ENCODE measurements around the gene TET3. TPM values are rescaled to one million over a fixed set of nuclear protein-coding genes. Genes with fewer than 3 reads are reported as not detected.

The TET3 gene
- total RNA-seq, 1 donor from 2014 or later, result 15.9 TPM

DNA sequence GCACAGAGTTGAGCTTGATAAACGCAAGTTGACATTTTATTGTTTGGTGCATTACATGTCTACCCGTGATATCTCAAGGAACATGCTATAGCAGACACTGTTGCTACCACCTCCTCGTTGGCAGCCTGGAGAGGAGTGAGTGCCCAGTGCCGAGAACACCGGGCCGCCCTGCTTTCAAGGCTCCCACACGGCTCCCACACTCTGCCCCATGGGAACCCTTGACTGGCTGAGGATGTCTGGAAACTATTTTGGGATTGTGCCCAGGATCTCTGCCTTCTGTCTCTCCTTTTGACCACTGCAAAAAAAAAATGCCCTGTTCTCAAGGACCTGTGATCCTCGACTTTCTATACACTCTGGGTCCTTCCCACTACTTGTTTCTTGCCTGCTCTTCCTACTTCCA lies 21.1 kb downstream of the TET3 start:
- DNase-seq, result no peak

DNA sequence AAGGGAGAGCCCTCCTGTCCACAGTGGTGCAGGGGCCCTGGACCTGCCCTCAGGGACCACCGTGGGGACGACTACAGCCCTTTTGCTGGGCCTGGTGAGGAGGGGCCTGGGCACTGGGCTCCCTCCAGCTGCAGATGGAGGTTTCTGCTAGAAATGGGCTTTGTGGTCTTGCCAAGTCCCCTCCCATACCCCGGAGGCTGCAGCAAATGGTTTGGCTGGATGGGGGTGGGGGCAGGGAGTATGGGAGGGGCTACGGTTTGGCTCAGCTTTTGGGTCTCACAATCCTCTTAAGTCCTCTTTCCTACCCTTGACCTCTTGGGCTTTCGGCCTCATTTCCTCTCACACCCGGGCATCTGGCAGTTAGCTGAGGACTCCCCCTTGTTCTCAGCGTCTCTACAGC lies 21.7 kb downstream of the TET3 start:
- DNase-seq, result peak; percentile 56

DNA sequence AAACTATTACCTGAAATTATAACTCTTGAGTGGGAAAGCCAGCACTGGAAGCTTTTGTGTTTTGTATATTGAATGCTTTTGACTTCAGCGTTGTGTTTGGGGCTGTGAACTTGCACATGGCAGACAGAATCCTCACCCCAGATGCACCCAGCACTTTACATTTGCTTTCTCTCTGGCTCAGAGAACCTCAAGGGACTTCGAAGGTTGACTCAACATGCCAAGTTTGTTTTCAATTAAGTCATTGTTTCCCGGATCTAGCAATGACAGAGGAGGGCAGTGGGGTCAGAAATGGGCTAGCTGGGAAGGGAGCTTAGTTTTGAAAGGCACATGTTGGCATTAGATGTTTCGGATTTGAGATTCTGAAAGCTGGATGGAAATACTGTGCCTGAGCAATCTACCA lies 22.4 kb downstream of the TET3 start:
- peak; percentile 32 for DNase-seq

DNA sequence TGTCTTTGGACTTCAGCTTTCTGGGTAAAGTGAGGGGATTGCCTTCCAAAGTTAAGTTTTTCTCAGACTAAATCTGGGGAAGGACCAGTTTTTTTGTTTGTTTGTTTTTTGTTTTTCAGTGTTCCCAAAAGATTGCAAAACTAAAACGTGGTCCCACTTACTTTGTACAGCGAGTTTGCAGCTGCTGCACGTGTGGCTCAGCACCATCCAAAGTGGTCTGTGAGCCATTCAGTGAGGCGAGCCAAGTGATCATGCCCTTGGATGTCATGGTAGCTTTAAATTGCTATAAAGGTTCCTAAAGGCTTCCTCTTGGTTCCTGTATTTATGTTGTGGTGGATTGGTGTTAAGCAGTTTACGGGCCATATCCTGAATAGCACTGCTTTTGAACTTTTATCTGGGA lies 23.0 kb downstream of the TET3 start:
- DNase-seq, result no peak

DNA sequence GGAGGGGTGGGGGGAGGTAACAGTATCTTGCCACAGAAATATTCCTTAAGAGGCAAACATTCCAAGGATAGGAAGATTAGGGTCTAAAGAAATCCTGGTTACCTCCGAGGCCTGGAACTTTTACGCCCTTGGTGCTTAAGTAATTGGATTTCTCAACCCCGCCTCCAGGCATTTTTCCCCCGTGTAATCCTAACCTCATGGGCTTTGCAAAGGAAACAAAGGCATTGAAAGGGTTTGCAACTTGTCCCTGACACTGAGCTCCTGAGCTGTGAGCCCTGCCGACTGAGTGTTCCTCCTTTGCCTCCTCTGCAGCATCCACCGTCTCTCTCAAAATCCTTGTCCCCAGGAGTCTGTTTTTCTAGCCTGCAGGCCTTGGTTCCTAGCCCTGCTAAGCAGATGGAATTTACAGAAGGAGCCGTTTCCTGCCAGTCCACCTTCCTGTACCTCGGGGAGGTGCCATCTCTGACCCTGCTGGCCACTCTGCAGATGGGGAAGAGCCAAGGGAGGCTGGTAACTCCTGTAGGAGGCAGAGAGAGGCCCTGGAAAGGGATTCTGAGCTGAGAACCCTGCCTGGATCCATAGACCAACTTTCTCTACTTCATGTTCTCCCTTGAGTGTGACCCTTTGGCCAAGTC lies 24.2 kb downstream of the TET3 start:
- no peak for DNase-seq

DNA sequence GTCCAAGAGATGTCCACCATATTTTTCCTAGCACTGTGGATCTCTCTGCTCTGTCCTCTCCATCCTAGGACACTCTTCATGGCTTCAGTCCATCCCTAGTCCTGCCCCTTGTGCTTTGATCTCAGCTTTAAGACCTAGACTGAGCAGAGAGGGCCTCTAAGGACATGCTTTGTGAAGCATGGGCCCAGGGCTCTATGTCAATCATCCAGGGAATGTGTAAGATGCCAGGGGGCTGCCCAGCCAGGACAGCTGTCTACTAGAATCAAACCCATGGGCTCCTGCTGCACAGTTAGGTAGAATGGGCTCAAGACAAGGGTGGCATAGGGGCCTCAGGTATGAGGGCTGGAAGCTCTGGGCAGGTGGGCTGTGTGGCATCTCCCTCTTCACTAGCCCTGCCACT lies 24.9 kb downstream of the TET3 start:
- no peak for DNase-seq

DNA sequence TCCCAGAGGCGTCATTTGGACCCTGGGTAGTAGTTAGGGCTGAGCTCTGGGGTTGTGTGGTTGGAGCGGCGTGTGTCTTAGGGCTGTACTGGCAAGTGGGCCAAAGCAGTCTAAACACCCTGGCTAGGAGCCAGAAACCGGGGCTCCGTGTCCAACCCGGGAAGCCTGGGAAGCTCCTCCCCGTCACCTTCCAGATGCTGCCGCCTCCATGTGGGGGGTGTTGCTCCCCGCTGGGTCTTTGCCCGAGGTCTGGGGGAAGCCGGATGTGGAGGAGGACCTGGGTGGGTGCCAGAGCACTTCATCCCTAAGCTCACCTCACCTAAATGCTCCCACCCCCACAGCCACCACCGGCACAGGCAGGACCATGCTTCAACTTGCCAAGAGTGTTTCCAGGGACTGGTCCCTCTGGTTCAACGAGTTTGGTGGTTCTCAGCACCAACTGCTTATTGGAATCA lies 25.4 kb downstream of the TET3 start:
- no peak for DNase-seq

DNA sequence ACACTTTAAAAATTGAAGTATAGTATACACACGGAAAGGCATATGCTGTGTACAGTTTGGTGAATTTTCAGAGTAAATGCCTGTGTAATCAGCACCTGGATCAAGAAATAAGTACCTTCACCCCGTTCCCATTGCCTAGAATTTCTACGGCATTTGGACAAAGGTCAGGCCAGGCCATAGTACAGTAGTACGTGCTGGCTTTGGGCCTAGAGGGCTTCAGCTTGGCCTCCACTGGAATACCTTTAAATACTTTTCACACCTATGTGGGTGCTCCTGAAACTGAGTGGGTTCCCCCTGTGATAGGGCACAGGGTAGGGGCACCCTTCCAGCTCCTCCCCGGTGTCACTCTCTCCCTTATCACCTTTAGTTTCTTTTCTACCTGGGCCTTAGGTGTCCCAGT lies 26.5 kb downstream of the TET3 start:
- no peak for DNase-seq

DNA sequence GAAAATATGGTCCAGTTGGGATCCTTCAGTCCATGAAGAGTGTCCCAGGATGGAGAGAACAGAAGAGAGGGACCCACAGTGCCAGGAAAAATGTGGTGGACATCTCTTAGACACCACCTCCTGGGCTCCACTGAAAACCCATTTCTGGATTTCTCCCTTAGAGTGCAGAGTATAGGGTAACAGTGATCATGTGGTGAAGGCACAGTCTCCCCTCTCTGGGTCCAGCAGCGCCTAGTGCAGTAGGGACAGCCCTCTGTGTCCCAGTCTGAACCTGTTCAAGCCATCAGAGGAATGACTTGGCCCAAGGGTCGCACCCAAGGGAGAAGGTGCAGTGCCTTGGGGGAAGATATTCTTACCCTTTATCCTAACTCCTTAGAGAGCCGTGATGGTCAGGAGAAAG lies 30.1 kb downstream of the TET3 start:
- DNase-seq, result no peak

DNA sequence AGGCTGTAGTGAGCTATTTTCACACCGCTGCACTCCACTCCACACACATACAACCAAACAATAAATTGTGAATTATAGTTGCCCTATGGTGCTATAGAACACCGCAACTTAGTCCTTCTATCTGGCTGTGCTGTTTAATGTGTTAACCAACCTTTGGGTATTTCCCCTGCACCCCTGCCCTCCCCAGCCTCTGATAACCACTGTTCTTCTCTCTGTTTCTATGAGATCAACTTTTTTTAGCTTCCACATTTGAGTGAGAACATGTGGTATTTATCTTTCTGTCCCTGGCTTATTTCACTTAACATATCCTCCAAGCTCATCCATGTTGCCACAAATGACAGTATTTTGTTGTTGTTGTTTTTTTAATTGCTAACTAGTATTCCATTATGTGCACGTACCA lies 32.5 kb downstream of the TET3 start:
- DNase-seq, result no peak

DNA sequence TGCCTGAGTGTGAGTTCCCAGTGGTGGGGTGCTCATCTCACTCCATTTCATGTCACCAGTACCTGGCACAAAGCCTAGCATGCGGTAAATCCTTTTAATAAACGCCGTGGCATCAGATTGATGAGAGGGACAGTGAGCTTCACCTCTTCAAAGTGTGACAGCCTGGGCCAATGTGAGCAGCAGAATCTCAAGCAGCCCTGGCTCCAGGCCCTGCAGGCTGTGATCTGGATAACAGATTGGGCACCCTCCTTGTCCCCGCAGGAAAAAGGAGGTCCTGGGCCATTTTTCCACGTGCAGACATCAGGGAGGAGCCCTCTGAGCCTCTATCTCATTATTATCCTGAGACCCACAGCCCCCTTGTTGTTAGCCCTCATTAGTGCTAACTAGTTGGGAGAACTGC lies 34.8 kb downstream of the TET3 start:
- no peak for DNase-seq

DNA sequence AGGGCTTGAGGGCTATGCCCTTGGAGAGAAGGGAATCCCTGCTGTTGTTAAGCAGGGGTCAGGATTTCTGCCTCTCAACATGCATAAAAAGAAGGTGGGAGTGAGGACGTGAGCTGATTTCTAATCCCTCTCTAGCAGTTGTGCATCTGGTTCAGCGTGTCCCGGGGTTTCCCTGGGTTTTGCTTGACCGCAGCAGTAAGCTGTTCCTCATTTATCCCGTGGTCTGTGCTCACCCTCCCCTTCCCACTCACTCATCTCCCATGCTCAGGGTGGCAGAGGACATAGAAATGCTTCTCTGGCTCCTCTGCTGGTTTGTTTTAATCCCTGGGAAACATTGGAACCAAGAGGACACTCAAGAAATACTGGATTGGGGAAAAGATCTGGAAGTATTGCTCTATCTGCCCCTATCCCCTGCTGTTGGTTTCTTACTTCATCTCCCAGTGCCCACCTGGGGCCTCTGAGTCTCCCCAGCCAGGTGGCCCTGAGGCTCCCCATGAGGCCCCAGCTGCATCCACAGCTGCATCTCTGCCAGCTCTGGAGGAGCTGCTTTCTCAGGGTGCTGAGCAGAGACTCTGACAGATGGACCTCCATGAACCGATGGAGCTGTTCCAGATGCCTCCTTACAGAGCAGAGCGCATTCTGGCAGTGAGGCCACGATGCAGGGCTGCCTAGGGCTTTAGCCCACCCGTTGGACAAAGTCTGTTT lies 36.1 kb downstream of the TET3 start:
- DNase-seq, result no peak

DNA sequence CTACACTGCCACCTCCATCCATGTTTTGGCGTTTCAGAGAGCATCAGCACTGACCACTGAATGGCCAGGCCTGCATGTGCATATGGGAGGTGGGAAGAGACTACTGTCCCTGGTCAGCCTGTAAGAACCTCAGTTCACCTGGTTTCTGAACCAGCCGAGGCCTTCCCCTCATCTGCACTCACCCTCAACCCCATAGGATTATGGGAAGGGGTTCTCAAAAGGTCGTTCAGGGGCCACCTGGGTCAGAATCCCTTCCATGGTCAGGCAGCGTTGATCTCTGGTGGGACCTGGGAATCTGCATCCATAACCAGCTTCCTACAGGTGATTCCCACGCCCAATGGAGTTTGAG lies 36.7 kb downstream of the TET3 start:
- no peak for DNase-seq

DNA sequence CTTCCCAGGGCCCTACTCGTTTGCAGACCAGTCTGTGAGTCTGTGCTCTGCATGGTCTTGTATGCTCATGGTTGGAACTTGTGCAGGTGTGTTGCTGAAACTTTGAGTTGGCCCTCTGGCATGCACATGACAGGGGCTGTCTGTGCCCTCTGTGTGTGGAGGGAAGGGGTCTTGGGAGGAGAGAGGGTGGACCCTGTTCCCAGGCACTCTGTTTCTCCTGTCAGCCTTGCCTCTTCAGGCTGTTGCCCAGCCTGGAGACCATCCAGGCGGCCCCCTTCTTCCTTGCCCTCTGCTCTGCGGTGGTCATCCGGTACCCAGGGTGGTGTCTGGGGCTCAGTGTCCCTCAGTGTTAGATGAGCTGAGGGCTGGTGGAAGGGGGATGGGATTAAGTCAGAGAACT lies 39.5 kb downstream of the TET3 start:
- no peak for DNase-seq

DNA sequence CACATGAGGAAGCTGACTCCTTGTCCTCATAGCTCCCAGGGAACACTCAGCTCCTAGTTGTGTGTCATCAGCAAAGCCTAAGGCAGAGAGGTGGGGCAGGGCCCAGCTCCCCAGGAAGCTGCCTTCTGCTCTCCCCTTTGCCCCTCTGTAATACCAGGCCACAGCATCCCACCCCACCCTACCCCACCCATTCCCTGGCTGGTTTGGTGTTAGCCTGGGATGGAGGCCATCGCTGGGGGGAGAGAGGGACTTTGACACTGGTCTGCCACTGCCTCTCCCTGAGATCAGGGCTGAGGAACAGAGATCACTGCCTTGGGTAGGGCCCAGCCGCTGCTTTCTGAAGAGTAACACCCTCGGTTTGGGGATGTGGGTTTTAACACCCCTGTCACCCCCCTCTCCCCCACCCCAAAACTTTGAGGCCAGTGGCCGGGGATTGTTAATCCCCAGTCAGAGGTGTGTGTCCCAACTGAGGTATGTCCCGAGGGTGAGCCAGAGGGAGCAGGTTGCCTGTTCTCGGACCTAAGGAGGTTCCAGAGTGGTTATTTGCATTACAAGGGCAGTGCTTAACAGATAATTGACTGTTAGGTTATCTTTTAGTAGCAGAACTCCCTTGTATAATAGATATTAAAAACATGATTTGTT lies 41.4 kb downstream of the TET3 start:
- DNase-seq, result no peak

DNA sequence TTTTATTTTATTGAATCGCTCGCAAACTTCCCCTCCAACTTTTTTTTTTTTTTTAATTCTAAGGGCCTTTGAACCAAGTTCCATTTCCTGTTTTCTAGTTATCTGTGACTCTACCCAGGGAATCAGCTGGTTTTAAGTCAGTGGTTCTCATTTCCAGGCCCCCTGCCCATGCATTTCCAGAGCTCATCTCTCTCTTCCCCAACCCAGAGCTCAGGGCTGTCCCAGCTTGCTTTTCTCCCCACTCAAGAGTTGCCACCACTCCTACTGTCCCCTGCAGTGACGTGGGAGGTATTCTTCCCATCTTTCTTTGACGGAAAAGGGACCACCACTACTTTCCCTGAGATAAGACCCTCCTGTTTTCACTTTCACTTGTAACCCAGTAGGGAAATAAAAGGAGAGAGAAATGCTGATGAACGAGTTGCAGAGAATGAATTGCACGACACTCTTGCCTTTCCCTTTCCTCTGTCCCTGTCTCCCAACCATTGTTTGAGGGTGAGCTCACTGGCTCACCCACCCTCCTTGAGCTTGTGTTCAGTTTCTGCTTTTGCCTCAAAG lies 42.1 kb downstream of the TET3 start:
- DNase-seq, result no peak

DNA sequence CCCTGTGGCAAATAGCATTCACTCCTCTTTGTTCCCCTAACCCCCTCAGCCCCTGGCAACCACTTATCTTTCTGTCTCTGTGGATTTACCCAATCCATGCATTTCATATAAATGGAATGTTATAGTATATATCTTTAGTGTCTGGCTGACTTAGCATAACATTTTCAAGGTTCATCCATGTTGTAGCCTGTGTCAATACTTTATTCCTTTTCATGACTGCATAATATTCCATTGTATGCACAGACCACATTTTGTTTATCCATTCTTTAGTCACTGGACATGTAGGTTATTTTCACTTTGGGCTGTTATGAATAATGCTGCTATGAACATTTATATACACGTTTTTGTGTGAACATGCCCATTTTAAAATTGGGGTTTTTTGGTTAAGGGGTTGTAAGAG lies 42.8 kb downstream of the TET3 start:
- DNase-seq, result no peak

DNA sequence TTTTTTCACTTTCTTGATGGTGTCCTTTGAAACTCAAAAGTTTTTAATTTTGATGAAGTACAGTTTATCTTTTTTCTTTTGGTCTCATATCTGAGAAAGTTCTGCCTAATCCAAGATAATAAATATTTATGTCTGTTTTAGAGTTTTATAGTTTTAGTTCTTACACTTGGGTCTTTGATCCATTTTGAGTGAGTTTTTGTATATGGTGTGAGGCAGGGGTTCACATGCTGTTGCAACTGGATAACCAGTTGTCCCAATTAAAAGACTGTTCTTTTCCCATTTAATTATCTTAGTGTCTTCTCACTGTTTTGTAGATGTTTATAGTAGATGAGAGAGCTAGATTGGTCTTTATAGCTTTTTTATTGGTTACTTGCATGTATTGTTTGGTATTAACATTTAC lies 43.6 kb downstream of the TET3 start:
- no peak for DNase-seq

DNA sequence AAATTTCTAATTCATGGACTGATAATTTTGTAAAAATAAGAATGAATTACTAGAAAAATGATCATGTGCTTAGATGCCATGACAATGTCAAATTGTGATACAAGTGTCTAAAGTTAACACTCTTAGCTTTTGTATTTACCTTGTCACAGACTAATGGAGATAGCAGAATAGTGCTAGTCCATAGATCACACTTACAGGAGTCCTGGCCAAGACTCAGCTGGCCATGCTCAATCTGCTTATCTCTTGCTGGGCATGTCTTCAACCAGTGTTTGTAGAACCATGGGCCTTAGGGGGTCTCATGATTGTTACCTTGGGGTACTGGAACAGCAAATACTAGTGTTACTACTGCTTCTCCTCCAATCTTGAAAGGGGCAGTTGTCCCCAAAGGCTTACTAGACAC lies 44.0 kb downstream of the TET3 start:
- DNase-seq, result no peak

DNA sequence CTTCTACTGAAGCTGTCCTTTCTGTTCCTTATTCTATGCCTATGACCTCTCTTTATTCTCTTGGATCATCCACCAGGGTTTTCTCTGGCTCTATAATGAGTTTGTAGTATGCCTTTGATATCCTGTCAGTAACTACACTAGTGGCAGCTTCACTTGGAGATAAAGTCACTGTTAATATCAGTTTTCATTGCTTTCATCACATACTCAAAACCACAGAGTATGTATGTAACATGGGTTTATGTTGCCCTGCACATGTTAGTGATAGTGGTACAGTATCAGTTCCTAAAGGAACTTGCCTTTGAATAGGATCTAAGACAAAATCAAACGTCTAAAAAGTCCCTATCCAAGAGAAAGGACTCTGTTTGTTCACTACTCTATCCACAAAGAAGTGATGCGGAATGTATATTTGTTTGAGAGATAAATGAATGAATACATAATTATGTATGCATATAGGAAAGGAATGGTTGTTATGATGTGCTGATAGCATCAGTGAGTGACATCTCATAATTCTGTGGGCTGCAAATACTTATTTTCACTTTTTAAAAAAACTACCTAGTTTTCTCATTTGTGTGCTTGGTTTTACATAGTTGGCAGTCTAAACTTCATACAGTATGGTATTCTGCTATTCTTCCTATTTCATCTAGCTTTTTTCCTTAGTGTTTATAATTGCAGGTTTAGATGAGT lies 45.1 kb downstream of the TET3 start:
- DNase-seq, result no peak

DNA sequence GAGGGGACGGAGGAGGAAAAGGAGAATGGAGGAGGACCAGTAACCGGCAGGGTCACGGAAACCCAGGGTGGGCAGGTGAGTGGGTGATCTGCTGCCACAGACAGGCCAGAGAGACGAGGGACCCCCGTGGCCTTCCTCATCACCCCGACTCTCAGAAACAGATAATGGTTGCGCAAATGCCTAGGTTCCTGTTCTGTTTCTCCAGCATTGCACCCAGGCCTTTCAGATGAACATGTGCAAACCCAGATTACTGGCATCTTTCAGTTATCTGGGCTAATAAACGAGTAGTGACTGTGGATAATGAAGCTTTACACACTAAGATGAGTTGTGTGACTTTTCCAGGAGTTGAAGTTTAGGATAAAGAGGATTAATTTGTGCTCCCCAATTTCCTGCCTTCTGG lies 46.5 kb downstream of the TET3 start:
- DNase-seq, result no peak

DNA sequence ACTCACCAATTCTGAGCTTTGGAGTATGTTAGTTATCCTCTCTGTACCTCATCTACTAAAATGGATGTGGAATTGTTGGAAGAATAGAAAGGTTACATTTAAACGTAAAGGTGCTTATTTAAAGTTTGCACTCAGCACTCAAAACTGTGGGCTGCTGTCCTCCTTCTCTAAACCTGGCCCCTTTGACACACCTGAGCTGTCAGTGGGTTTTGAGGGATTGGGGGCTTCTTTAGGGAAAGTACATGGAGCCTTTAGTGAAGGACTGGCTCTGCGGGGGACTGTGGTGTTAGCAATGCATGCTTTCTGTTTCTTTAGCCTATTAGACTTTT lies 47.2 kb downstream of the TET3 start:
- DNase-seq, result no peak

DNA sequence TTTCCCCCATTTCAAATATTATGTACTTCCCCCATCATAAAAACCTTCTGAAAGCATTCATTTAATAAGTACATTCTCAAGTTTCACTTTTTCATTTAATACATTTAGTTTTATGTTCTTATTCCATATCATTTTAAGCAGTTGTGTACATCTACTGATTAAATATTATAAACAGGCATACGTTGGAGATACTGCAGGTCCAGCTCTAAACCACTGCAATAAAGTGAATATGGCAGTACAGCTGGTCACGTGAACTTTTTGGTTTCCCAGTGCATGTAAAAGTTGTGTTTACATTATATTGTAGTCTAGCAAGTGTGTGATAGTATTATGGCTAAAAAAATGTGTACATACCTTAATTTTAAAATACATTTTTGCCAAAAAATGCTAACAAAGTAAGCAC lies 48.7 kb downstream of the TET3 start:
- DNase-seq, result no peak

Data from skin of body (tissue), 2 donors.